HFFc6 (cell line): ENCODE measurements around the gene NOX4. TPM values are rescaled to one million over a fixed set of nuclear protein-coding genes. Genes with fewer than 3 reads are reported as not detected.

ENCODE experiments used
- DNase-seq: peaks from one replicate; pipeline ENCODE4 v3.0.0-alpha.2; 2018
- H3K27ac Mint-ChIP-seq: 2 replicates; pipeline ENCODE4 v1.8.0; 2020; ENCODE audit warnings: mild to moderate bottlenecking, mixed read lengths
- H3K27me3 Mint-ChIP-seq: 2 replicates; pipeline ENCODE4 v1.8.0; 2021; ENCODE audit warnings: mild to moderate bottlenecking, moderate library complexity, mixed read lengths; ENCODE audit not compliant: insufficient read depth
- H3K36me3 Mint-ChIP-seq: 2 replicates; pipeline ENCODE4 v1.8.0; 2021; ENCODE audit warnings: low read depth, mixed read lengths
- H3K4me1 Mint-ChIP-seq: 2 replicates; pipeline ENCODE4 v1.8.0; 2020; ENCODE audit warnings: low read depth, mixed read lengths
- H3K4me3 Mint-ChIP-seq: 2 replicates; pipeline ENCODE4 v1.8.0; 2020; ENCODE audit warnings: mild to moderate bottlenecking, moderate library complexity, mixed read lengths
- H3K9me3 Mint-ChIP-seq: 2 replicates; pipeline ENCODE4 v1.8.0; 2020; ENCODE audit warnings: mild to moderate bottlenecking, mixed read lengths
- total RNA-seq, 6 experiments: library from RNA; stranded (reverse); fragmentation: NEBNext Ultra II Directional; extraction: Animal tissue kit (Norgen Biotek cat#: 25700); gene quantifications; 2 replicates in 1 of 6; 3 replicates in 5 of 6; pipeline ENCODE4 v1.2.3, GENCODE V29; 2021
- TF ChIP-seq, protein P1 (sequence below): fragments of 200-600 bp; sonication (generic); IDR thresholded peaks from 2 replicates; pipeline ENCODE4 v1.5.0; 2021; ENCODE audit warnings: antibody characterized with exemption, mild to moderate bottlenecking

NOX4 gene
- total RNA-seq, 6 experiments from 2014 or later = 2.2 to 5.0 (median 3.2) TPM

DNA sequence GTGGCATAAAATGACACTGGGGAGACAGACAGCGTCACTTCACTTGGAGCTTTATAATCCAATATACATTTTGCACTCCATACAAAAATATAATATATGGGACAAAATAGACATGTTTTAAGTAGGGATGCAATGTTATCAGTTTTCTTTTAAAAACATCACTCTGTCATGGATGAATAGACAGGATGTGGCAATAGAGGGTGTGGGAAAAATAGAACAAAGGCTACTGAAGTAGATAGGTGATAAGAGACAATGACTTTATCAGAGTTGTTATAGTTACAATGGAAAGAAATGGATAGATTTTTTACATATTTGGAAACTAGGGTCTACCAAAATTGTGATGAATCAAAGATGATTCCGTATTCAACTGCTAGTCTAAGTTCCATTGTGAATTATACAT, 13.1 kb upstream of the NOX4 start:
- H3K4me1 Mint-ChIP-seq = no peaks in the 10 kb centered on the region
- no peaks in the 10 kb centered on the region for H3K36me3 Mint-ChIP-seq
- H3K27ac Mint-ChIP-seq = no peak overlapping the region
- H3K4me3 Mint-ChIP-seq = no peak overlapping the region
- no peaks in the 10 kb centered on the region for H3K9me3 Mint-ChIP-seq
- DNase-seq = no peak
- TF ChIP-seq, protein P1, sequence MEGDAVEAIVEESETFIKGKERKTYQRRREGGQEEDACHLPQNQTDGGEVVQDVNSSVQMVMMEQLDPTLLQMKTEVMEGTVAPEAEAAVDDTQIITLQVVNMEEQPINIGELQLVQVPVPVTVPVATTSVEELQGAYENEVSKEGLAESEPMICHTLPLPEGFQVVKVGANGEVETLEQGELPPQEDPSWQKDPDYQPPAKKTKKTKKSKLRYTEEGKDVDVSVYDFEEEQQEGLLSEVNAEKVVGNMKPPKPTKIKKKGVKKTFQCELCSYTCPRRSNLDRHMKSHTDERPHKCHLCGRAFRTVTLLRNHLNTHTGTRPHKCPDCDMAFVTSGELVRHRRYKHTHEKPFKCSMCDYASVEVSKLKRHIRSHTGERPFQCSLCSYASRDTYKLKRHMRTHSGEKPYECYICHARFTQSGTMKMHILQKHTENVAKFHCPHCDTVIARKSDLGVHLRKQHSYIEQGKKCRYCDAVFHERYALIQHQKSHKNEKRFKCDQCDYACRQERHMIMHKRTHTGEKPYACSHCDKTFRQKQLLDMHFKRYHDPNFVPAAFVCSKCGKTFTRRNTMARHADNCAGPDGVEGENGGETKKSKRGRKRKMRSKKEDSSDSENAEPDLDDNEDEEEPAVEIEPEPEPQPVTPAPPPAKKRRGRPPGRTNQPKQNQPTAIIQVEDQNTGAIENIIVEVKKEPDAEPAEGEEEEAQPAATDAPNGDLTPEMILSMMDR = no peak
- no peaks in the 10 kb centered on the region for H3K27me3 Mint-ChIP-seq

DNA sequence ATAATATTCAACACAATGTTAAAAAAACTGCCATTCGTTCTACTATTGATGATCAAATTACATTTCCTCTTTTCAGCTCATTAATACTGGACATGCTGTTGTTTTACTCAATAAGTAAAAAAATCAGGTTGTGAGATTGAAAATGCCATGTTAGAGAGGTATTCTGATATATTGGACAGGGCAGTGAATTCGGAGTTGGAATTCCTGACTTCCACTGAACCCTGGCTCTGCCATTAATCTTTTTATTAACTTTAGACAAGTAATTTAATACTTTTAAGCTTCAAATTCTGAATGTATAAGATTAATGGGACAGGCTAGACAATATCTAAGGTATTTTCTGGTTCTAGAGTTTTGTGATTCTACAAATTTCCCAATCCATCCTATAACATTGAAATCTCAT, 12.2 kb upstream of the NOX4 start:
- Mint-ChIP-seq H3K9me3 (no peaks in the 10 kb centered on the region), H3K27me3 (no peaks in the 10 kb centered on the region), H3K4me1 (no peaks in the 10 kb centered on the region), H3K4me3 (no peak overlapping the region), H3K27ac (no peak overlapping the region), H3K36me3 (no peaks in the 10 kb centered on the region)
- TF ChIP-seq, protein P1 = no peak
- DNase-seq = no peak

DNA sequence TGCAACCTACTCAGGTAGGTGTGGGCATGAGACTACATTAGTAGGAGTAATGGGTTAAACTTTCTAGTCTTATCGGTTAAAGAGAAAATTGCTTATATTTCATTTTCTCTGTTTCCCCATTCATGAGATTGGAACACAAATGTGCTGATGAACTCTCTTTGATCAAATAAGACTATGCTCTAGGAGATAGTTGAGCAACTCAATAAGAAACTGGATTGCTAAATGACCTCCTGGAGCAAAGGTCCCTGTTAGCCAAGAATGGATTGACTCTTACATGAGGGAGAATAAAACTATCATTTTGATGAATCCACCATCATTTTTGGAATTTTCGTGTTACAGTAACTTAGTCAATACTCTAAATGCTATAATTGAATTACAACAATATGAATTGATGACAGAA, 11.1 kb upstream of the NOX4 start:
- H3K4me3 Mint-ChIP-seq = no peak overlapping the region
- H3K27me3 Mint-ChIP-seq = no peaks in the 10 kb centered on the region; the same call in 1 of the 2 replicates
- DNase-seq = no peak
- no peaks in the 10 kb centered on the region for H3K36me3 Mint-ChIP-seq
- H3K4me1 Mint-ChIP-seq = no peaks in the 10 kb centered on the region
- H3K9me3 Mint-ChIP-seq = no peaks in the 10 kb centered on the region
- no peak overlapping the region for H3K27ac Mint-ChIP-seq
- TF ChIP-seq, protein P1 = no peak

DNA sequence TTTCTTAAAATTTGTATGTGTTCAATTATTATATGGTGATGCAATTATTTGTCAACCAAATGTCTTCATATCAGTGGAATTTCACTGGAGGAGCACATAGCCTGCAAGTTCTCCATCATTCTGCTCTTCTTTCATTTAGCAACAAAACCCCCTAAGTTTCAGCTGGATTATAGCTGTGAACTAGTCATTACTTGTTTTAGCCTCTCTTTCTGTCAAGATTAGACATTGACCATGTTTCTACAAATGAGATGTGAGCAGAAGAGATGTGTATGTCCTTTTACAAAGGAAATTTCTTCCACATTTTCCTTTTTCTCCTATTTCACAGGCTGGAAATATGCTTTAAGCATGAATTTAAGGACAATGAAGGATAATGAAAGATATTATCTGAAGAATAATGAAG, 9.2 kb upstream of the NOX4 start:
- peaks cover 19% of the 10 kb centered on the region for H3K4me1 Mint-ChIP-seq
- no peak overlapping the region for H3K27ac Mint-ChIP-seq
- DNase-seq = no peak
- no peaks in the 10 kb centered on the region; the same call in 1 of the 2 replicates for H3K27me3 Mint-ChIP-seq
- no peaks in the 10 kb centered on the region for H3K9me3 Mint-ChIP-seq
- H3K36me3 Mint-ChIP-seq = no peaks in the 10 kb centered on the region
- no peak overlapping the region for H3K4me3 Mint-ChIP-seq
- TF ChIP-seq, protein P1 = no peak

DNA sequence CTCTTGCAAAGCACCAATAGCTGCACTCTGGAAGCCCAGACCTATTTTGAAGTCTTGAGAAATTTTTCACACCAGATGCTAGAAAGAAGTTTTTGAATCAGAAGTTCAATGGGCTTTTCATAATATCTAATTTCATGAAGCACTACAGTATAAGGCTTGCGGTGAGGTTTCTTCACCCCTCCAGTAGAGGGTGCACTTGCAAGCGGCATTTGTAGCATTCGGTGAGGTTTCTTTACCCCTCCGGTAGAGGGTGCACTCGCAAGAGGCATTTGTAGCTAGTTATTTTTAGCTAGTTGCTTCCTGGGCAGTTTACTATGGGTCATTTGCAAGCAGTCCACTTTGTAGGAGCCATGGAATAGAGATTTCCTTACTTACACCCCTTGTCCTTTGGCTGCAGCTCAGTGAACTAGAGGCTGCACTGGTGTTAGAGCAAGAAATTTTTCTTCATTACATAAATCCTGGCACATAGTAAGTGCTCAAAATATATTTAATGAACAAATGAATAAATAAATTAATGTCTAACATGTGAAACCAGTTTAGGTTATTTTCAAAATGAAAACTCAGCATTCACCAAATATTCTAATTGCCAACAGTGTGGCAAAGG, 7.8 kb upstream of the NOX4 start:
- no peaks in the 10 kb centered on the region; the same call in 1 of the 2 replicates for H3K27me3 Mint-ChIP-seq
- peaks cover 26% of the 10 kb centered on the region for H3K4me1 Mint-ChIP-seq
- H3K27ac Mint-ChIP-seq = no peak overlapping the region
- no peak for DNase-seq
- TF ChIP-seq, protein P1 = peak; percentile 51; the same call in 1 of the 2 replicates
- no peaks in the 10 kb centered on the region for H3K9me3 Mint-ChIP-seq
- H3K4me3 Mint-ChIP-seq = no peak overlapping the region
- no peaks in the 10 kb centered on the region for H3K36me3 Mint-ChIP-seq
